ENCODE results near the gene NEUROD2. TPM values are rescaled to one million over a fixed set of nuclear protein-coding genes. Genes with fewer than 3 reads are reported as not detected.

Gene NEUROD2
- total RNA-seq, 2 donors from 2014 or later, result 0.17 TPM; not detected in 1

DNA sequence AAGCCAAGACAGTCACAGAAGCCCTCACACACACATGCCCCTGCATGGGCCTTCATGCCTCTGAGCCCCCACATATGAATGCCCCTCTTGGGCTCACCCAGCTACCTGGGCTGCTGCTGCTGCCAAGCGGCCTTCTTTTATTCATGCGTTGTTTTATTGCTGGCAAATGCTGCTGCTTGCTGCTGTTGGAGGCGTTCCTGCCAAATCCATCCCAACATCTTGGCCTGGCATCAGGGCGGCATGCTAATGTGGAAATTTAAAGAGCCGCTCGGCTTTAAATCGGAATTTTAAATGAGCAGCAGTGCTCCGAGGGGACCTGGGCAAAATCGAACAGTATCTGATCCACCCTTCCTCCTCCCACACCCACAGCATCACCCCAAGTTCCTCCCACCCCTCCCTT, 39.0 kb downstream of the NEUROD2 start:
- H3K4me1 ChIP-seq (replicated peaks), result no peaks in the 10 kb centered on the region
- no peak overlapping the region for H3K4me3 ChIP-seq
- intact Hi-C loops (cut with DNase I), result no loop called here
- H3K27me3 ChIP-seq (replicated peaks; ENCODE audit: insufficient read depth), result no peaks in the 10 kb centered on the region
- TF ChIP-seq, protein P1, sequence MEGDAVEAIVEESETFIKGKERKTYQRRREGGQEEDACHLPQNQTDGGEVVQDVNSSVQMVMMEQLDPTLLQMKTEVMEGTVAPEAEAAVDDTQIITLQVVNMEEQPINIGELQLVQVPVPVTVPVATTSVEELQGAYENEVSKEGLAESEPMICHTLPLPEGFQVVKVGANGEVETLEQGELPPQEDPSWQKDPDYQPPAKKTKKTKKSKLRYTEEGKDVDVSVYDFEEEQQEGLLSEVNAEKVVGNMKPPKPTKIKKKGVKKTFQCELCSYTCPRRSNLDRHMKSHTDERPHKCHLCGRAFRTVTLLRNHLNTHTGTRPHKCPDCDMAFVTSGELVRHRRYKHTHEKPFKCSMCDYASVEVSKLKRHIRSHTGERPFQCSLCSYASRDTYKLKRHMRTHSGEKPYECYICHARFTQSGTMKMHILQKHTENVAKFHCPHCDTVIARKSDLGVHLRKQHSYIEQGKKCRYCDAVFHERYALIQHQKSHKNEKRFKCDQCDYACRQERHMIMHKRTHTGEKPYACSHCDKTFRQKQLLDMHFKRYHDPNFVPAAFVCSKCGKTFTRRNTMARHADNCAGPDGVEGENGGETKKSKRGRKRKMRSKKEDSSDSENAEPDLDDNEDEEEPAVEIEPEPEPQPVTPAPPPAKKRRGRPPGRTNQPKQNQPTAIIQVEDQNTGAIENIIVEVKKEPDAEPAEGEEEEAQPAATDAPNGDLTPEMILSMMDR (IDR thresholded peaks at IDR 0.05), result no peak
- no peak for TF ChIP-seq POLR2A (IDR thresholded peaks at IDR 0.05)
- no peak for TF ChIP-seq POLR2AphosphoS5 (IDR thresholded peaks at IDR 0.05)
- no peaks in the 10 kb centered on the region for H3K9me3 ChIP-seq
- peak; percentile 33 for DNase-seq (ENCODE audit: low spot score)
- H3K27ac ChIP-seq, result no peak overlapping the region
- H3K36me3 ChIP-seq, result peaks cover 0 to 2% of the 10 kb centered on the region in 2 donors
- WGBS, result 44% methylated on average over 9 of the region's 9 CpGs

DNA sequence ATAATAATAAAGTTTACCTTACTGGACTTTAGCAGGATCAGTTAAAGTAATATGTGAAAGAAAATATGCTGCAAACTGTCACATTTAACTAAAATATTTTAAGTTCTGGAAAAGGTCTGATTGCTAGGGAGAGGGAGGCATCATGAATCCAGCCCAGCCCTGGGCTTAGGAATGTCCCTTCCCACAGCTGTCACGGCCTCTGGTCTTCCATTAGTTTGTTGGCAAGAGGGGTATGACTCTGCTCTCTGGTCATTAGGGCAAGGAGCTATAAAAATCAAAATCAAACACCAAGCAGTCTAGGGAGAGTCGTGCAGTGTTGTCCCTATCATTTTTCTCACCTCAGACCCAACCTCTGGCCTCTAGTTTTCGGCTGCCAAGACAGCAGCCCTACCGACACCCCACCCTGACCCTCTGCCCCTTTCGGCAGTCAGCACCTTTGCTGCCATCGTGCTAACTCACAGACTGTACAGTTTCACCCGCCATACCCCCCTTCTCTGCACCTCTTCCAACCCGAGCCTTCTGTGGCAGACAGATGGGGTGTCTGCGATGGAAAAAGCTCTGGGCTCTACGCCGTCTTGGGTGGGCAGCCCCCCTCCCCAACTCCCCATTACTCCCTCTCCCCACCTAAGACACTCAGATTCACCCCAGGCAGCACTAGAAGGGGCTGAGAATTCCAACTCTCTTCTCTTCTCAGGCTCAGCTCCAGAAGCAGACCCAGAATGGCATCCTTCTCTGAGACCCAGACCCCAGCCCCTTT, 41.4 kb downstream of the NEUROD2 start:
- no peaks in the 10 kb centered on the region for H3K27me3 ChIP-seq (replicated peaks; ENCODE audit: insufficient read depth)
- intact Hi-C loops (cut with DNase I), result no loop called here
- no peak for DNase-seq (ENCODE audit: low spot score)
- H3K27ac ChIP-seq, result no peak overlapping the region
- H3K36me3 ChIP-seq, result peaks cover 0 to 2% of the 10 kb centered on the region in 2 donors
- no peak for TF ChIP-seq POLR2A (IDR thresholded peaks at IDR 0.05)
- TF ChIP-seq, protein P1 (IDR thresholded peaks at IDR 0.05), result no peak
- TF ChIP-seq POLR2AphosphoS5 (IDR thresholded peaks at IDR 0.05), result no peak
- H3K4me3 ChIP-seq, result no peak overlapping the region
- no peaks in the 10 kb centered on the region for H3K4me1 ChIP-seq (replicated peaks)
- 83% methylated on average over 11 of the region's 11 CpGs for WGBS
- H3K9me3 ChIP-seq, result no peaks in the 10 kb centered on the region

DNA sequence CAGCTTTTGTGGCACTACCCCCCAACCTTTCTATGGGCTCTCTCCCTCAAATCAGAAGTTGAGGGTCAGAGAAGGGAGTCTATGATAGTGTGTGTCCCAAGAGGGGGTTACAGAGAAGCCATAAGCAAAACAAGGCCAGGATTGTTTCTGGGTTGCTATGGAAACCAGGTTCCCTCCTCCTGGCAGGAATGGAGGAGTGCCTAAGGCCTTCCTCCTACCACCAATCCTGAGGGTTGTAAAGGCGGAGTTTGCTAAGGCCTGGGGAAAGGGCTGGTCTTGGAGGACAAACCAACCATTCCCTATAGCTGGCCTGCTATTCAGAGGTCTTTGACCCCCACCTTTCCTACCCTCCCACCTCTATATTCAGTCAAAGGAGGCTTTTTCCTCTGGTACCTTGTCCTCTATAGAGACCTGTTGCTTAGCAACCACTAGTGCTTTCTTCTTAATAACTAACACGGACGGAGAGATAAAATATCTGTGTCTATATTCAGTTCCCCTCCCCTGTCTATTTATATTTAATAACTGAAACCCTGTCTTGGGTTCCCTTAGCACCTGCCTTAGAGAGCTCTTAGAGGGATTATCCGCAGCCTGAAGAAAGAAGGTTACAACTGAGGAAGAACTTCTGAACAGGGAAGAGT, 43.4 kb downstream of the NEUROD2 start:
- H3K4me1 ChIP-seq (replicated peaks), result no peaks in the 10 kb centered on the region
- H3K27ac ChIP-seq, result no peak overlapping the region
- H3K27me3 ChIP-seq (replicated peaks; ENCODE audit: insufficient read depth), result no peaks in the 10 kb centered on the region
- TF ChIP-seq POLR2A (IDR thresholded peaks at IDR 0.05) (no peak), POLR2AphosphoS5 (IDR thresholded peaks at IDR 0.05) (no peak)
- TF ChIP-seq, protein P1 (IDR thresholded peaks at IDR 0.05), result no peak
- peaks cover 0 to 2% of the 10 kb centered on the region in 2 donors for H3K36me3 ChIP-seq
- no peaks in the 10 kb centered on the region for H3K9me3 ChIP-seq
- DNase-seq (ENCODE audit: low spot score), result no peak
- no peak overlapping the region for H3K4me3 ChIP-seq
- WGBS, result 73% methylated on average over 4 of the region's 4 CpGs
- intact Hi-C loops (cut with DNase I), result no loop called here

DNA sequence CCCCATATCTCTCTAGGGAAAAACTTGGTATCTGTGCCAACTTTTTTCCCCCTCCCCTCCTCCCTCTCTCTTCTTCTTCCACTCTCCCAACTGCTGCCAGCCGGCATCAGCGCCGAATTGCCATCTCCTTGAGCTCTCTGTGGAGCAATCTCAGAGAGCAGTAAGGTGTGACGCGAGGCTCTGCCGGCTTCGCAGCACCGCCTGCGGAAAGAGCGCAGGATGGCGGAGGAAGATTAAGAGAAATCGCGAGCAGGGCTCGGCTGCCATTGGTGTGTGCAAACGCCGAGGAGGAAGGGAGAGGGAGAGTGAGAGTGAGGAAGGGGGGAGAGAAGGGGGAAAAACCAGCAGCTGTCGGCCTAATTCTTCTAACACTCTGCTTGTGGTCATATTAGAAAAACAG, 44.2 kb downstream of the NEUROD2 start:
- 39% methylated on average over 17 of the region's 17 CpGs for whole genome bisulfite sequencing

More for the DNA sequence above, 44.2 kb downstream of the NEUROD2 start:
- Histone ChIP-seq H3K4me3 (no peak overlapping the region), H3K36me3 (peaks cover 0 to 2% of the 10 kb centered on the region in 2 donors), H3K27me3 (replicated peaks; ENCODE audit: insufficient read depth) (no peaks in the 10 kb centered on the region), H3K27ac (no peak overlapping the region), H3K9me3 (no peaks in the 10 kb centered on the region), H3K4me1 (replicated peaks) (no peaks in the 10 kb centered on the region)
- TF ChIP-seq, protein P1 (IDR thresholded peaks at IDR 0.05), result no peak
- TF ChIP-seq POLR2A (IDR thresholded peaks at IDR 0.05), result no peak
- TF ChIP-seq POLR2AphosphoS5 (IDR thresholded peaks at IDR 0.05), result no peak
- no peak for DNase-seq (ENCODE audit: low spot score)
- intact Hi-C loops (cut with DNase I), result no loop called here

All from prostate gland (tissue), 2 donors.